ENCODE data around the gene BAIAP2L1. TPM values are rescaled to one million over a fixed set of nuclear protein-coding genes. Genes with fewer than 3 reads are reported as not detected.

The BAIAP2L1 gene
- total and polyA plus RNA-seq, 2 of the 8 experiments (the other 6 are each of a cell fraction or from before 2014, with no cell fraction given) = 19.2 to 42.9 TPM

GRCh38 chr7:98365863-98366561 lies 34.9 kb downstream of the BAIAP2L1 start:
- FAIRE-seq = no peak
- TF ChIP-seq CHD1 (IDR thresholded peaks at IDR 0.05; ENCODE audit: low read depth, low read length) (no peak), ATF2 (IDR thresholded peaks at IDR 0.05; ENCODE audit: low read length) (no peak), CHD2 (IDR thresholded peaks at IDR 0.05; ENCODE audit: low read length) (no peak), HDAC6 (IDR thresholded peaks at IDR 0.05; ENCODE audit: low read depth, low read length) (no peak), CREB1 (IDR thresholded peaks at IDR 0.05) (no peak), TBP (IDR thresholded peaks at IDR 0.05; ENCODE audit: low read depth, low read length) (no peak), EP300 (IDR thresholded peaks at IDR 0.05; ENCODE audit: borderline replicate concordance in 1 of 2, low read depth in 2 of 2, low read length in 2 of 2) (no peak), RNF2 (IDR thresholded peaks at IDR 0.05; ENCODE audit: borderline replicate concordance, low read depth, low read length, missing control alignments, poor library complexity, severe bottlenecking) (no peak), BRCA1 (IDR thresholded peaks at IDR 0.05; ENCODE audit: low read depth, low read length) (no peak), GTF2F1 (IDR thresholded peaks at IDR 0.05; ENCODE audit: borderline replicate concordance, low read depth, low read length) (no peak), NRF1 (IDR thresholded peaks at IDR 0.05; ENCODE audit: low read depth, low read length) (no peak)

More at GRCh38 chr7:98365863-98366561, 34.9 kb downstream of the BAIAP2L1 start:
- no peak overlapping the region for H3K27ac ChIP-seq (ENCODE audit: low read depth, low read length)
- H3K23me2 ChIP-seq (ENCODE audit: low read depth, low read length) = peaks cover 2% of the 10 kb centered on the region; the same call in 1 of the 2 replicates
- no peak overlapping the region for H3K23ac ChIP-seq (ENCODE audit: insufficient read length)
- H4K20me1 ChIP-seq (replicated peaks in 1 of 2; ENCODE audit: control insufficient read depth in 1 of 2, insufficient read depth in 2 of 2, low read length in 2 of 2) = peaks cover 5 to 14% of the 10 kb centered on the region in 2 experiments
- no peak overlapping the region for H4K5ac ChIP-seq (ENCODE audit: insufficient read length, low read depth, low read length)
- no peaks in the 10 kb centered on the region for H3K9me3 ChIP-seq (ENCODE audit: insufficient read depth in 2 of 2, low read depth in 1 of 2, low read length in 1 of 2)
- peaks cover 0 to 22% of the 10 kb centered on the region in 2 experiments; a peak in 1 of 4 replicates for H3K79me2 ChIP-seq (ENCODE audit: control insufficient read depth in 1 of 2, insufficient read depth in 2 of 2, low read length in 2 of 2)
- peaks cover 0 to 3% (median 0%) of the 10 kb centered on the region in 4 experiments; a peak in 1 of 8 replicates for H3K36me3 ChIP-seq (ENCODE audit: control insufficient read depth in 2 of 4, insufficient read depth in 4 of 4, low read length in 3 of 4)
- H3K56ac ChIP-seq (replicated peaks; ENCODE audit: insufficient read length, low read depth, low read length) = no peak overlapping the region
- no peaks in the 10 kb centered on the region; a peak in 1 of 7 replicates for H3K27me3 ChIP-seq (replicated peaks in 1 of 4; ENCODE audit: control insufficient read depth in 3 of 4, extremely low read depth in 1 of 4, insufficient read depth in 3 of 4, low read length in 3 of 4)
- WGBS, 2 experiments (ENCODE audit: extremely low coverage in 1 of 2, insufficient coverage in 1 of 2, insufficient read length in 1 of 2, insufficient replicate concordance in 2 of 2, low coverage in 1 of 2, low lambda C conversion rate in 2 of 2, missing lambda C conversion rate in 1 of 2) = 93% methylated on average over 11 of the region's 11 CpGs; no CpG with 5 or more reads in 1 of the 2 experiments
- no peak overlapping the region for H3K4me2 ChIP-seq (ENCODE audit: insufficient read depth in 1 of 2, low read depth in 2 of 2, low read length in 2 of 2)
- no peak overlapping the region for H4K8ac ChIP-seq (ENCODE audit: extremely low read depth, insufficient read depth, low read length)
- H3K79me1 ChIP-seq (ENCODE audit: low read depth, low read length) = no peaks in the 10 kb centered on the region; the same call in 1 of the 2 replicates
- no peak overlapping the region for H3K9ac ChIP-seq (replicated peaks in 1 of 4; ENCODE audit: extremely low read depth in 1 of 4, low read depth in 3 of 4, low read length in 3 of 4)
- no peak overlapping the region for H2AFZ ChIP-seq (ENCODE audit: low read length)
- no peak overlapping the region for H3K18ac ChIP-seq (ENCODE audit: extremely low read depth, low read length)
- no peak overlapping the region for H3K4ac ChIP-seq (replicated peaks; ENCODE audit: insufficient read length, low read depth, low read length)
- no peak overlapping the region for H3K4me3 ChIP-seq (ENCODE audit: extremely low read depth in 1 of 4, insufficient read depth in 2 of 4, low read depth in 3 of 4, low read length in 4 of 4)
- H2BK20ac ChIP-seq (ENCODE audit: low read length) = no peak overlapping the region
- H2AK5ac ChIP-seq (ENCODE audit: low read depth, low read length) = no peak overlapping the region
- H2BK5ac ChIP-seq (ENCODE audit: low read depth, low read length) = no peak overlapping the region
- H2BK120ac ChIP-seq (replicated peaks; ENCODE audit: low read depth, low read length) = no peak overlapping the region
- H4K91ac ChIP-seq (replicated peaks; ENCODE audit: insufficient read length, low read length) = no peak overlapping the region
- H2BK12ac ChIP-seq (ENCODE audit: low read depth, low read length) = no peak overlapping the region
- H3K4me1 ChIP-seq (replicated peaks in 1 of 4; ENCODE audit: control insufficient read depth in 3 of 4, insufficient read depth in 4 of 4, low read length in 3 of 4) = peaks cover 4 to 12% (median 6%) of the 10 kb centered on the region in 4 experiments
- no peak overlapping the region for H3K14ac ChIP-seq (ENCODE audit: insufficient read length)
- no peak for DNase-seq (ENCODE audit: low read depth in 1 of 2, low spot score in 2 of 2)
- H2BK15ac ChIP-seq (ENCODE audit: low read length) = no peak overlapping the region
- ChIA-PET CTCF (ENCODE audit: partially characterized antibody) (interaction anchor here (1.0 kb wide), 1 partner anchor 36 kb away, joined by 3 read pairs; the partner anchor contains the start of gene BAIAP2L1), POLR2A (ENCODE audit: partially characterized antibody) (interaction anchor here (1.5 kb wide), 1 partner anchor 35 kb away, joined by 5 read pairs; the partner anchor contains the start of gene BAIAP2L1)
